ENCODE measurements around the gene ERLEC1. TPM values are rescaled to one million over a fixed set of nuclear protein-coding genes. Genes with fewer than 3 reads are reported as not detected.
A peak's percentile ranks its signal among the peaks of the same experiment; 100 is the strongest.

ERLEC1 gene
- total RNA-seq, 6 donors from 2014 or later, result 50.7 to 200 (median 143) TPM

DNA sequence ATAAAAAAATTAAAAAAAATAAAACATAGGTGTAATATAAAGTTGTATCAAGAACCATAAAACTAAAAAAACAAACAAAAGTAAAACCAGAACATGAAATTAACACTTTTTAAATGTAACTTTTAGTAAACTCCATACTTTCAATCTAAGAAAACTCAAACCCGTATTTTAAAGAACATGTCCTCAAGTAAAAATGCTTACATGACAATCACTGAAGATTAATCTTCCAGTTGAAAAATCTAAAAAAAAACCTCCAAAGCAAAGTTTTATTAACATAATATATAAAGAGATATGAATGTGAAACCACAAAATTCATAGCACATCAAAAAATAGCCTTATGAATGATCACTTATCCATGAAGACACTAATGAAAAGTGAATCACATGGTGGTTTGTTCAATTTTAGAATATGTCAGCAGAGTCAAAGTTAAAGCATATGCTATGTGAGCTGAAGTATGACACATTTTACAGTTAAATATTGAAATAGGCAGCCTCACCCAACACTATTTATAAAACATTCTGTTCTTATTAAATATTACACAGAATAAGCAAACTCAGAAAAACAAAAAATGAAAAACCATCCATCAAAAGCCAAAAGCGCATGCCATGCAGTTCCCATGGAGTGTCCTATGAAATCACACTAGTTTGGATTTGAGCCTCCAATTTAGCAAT is 42.3 kb upstream of the ERLEC1 start:
- H3K27me3 ChIP-seq, result no peaks in the 10 kb centered on the region
- ATAC-seq (ENCODE audit: low FRiP score in 2 of 2) (no peak), DNase-seq (no peak)
- no peak for TF ChIP-seq EP300 (IDR thresholded peaks at IDR 0.05)
- no peak for TF ChIP-seq POLR2AphosphoS5 (IDR thresholded peaks at IDR 0.05)
- no peak for TF ChIP-seq POLR2A (IDR thresholded peaks at IDR 0.05)
- TF ChIP-seq, protein P1, sequence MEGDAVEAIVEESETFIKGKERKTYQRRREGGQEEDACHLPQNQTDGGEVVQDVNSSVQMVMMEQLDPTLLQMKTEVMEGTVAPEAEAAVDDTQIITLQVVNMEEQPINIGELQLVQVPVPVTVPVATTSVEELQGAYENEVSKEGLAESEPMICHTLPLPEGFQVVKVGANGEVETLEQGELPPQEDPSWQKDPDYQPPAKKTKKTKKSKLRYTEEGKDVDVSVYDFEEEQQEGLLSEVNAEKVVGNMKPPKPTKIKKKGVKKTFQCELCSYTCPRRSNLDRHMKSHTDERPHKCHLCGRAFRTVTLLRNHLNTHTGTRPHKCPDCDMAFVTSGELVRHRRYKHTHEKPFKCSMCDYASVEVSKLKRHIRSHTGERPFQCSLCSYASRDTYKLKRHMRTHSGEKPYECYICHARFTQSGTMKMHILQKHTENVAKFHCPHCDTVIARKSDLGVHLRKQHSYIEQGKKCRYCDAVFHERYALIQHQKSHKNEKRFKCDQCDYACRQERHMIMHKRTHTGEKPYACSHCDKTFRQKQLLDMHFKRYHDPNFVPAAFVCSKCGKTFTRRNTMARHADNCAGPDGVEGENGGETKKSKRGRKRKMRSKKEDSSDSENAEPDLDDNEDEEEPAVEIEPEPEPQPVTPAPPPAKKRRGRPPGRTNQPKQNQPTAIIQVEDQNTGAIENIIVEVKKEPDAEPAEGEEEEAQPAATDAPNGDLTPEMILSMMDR (IDR thresholded peaks at IDR 0.05), result no peak
- peak overlapping the region in 1 of 4 donors; percentile 39 for H3K27ac ChIP-seq
- 81 to 91% methylated on average over 2 of the region's 2 CpGs for WGBS, 2 donors
- peaks cover 0 to 2% (median 0%) of the 10 kb centered on the region in 4 donors for H3K4me1 ChIP-seq
- no peak overlapping the region for H3K4me3 ChIP-seq
- H3K9me3 ChIP-seq, result no peaks in the 10 kb centered on the region
- peaks cover 0 to 19% (median 4%) of the 10 kb centered on the region in 4 donors for H3K36me3 ChIP-seq

DNA sequence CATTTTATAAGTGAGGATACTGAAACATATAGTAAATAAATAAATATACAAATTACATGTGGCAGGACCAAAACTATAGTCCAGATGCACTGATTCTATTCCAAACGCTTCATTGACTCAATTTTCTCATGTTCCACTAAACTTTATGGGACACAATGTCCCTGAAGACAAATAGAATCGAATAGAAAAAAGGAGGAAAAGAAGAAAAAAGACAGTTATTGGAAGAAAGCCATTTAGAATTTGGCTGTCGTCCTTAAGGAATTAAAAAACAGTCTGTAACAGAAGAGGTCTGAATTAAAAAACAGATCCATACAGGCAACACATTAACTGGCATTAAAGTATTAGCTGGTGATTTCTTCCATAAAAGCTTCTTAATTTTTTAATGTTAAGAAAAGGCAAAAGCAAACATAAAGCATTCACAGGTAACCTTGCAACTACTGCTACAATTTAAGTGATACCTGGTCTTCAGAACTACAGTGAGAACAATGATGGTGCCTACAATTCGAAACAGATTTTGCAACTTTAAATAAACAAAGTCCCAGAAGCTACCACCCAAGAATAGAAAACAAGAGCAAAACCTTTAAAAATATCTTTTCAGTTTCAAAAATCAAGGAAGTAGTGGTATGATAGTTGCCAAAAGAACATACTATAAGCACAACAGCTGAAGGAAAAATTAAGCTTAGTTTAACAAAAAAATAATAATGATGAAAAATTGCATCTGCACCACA is 36.6 kb upstream of the ERLEC1 start:
- TF ChIP-seq, protein P1 (IDR thresholded peaks at IDR 0.05), result no peak
- TF ChIP-seq EP300 (IDR thresholded peaks at IDR 0.05) (no peak), POLR2AphosphoS5 (IDR thresholded peaks at IDR 0.05) (no peak), POLR2A (IDR thresholded peaks at IDR 0.05) (no peak)
- 66 to 70% methylated on average over 4 of the region's 4 CpGs for WGBS, 2 donors
- no peak for ATAC-seq (ENCODE audit: low FRiP score in 2 of 2)

GRCh38 chr2:53751728-53752127 is 35.1 kb upstream of the ERLEC1 start:
- H3K4me3 ChIP-seq, result no peak overlapping the region
- H3K36me3 ChIP-seq, result peaks cover 0 to 26% (median 9%) of the 10 kb centered on the region in 4 donors
- 90 to 92% methylated on average over 1 of the region's 1 CpG for WGBS, 2 donors

More for the DNA sequence above, 36.6 kb upstream of the ERLEC1 start:
- H3K9me3 ChIP-seq, result no peaks in the 10 kb centered on the region
- H3K4me1 ChIP-seq, result peaks cover 0 to 5% (median under 1%) of the 10 kb centered on the region in 4 donors
- no peak for DNase-seq
- no peak overlapping the region for H3K27ac ChIP-seq
- H3K27me3 ChIP-seq, result no peaks in the 10 kb centered on the region
- no peak overlapping the region for H3K4me3 ChIP-seq
- peaks cover 0 to 21% (median 4%) of the 10 kb centered on the region in 4 donors for H3K36me3 ChIP-seq

GRCh38 chr2:53752385-53752784 is 34.5 kb upstream of the ERLEC1 start:
- H3K27ac ChIP-seq, result no peak overlapping the region
- H3K4me3 ChIP-seq, result no peak overlapping the region
- peaks cover 0 to 9% (median 4%) of the 10 kb centered on the region in 4 donors for H3K4me1 ChIP-seq
- peaks cover 0 to 23% (median 11%) of the 10 kb centered on the region in 4 donors for H3K36me3 ChIP-seq
- H3K27me3 ChIP-seq, result no peaks in the 10 kb centered on the region
- TF ChIP-seq POLR2AphosphoS5 (IDR thresholded peaks at IDR 0.05) (no peak), POLR2A (IDR thresholded peaks at IDR 0.05) (no peak), EP300 (IDR thresholded peaks at IDR 0.05) (no peak)
- TF ChIP-seq, protein P1 (IDR thresholded peaks at IDR 0.05), result no peak
- ATAC-seq (ENCODE audit: low FRiP score in 2 of 2) (no peak), DNase-seq (no peak)
- 92 to 94% methylated on average over 4 of the region's 4 CpGs for WGBS, 2 donors
- no peaks in the 10 kb centered on the region for H3K9me3 ChIP-seq

More at GRCh38 chr2:53751728-53752127, 35.1 kb upstream of the ERLEC1 start:
- Histone ChIP-seq H3K4me1 (peaks cover 0 to 9% (median 4%) of the 10 kb centered on the region in 4 donors), H3K27ac (no peak overlapping the region), H3K27me3 (no peaks in the 10 kb centered on the region), H3K9me3 (no peaks in the 10 kb centered on the region)
- TF ChIP-seq EP300 (IDR thresholded peaks at IDR 0.05), result no peak
- no peak for TF ChIP-seq POLR2A (IDR thresholded peaks at IDR 0.05)
- TF ChIP-seq, protein P1 (IDR thresholded peaks at IDR 0.05), result no peak
- no peak for TF ChIP-seq POLR2AphosphoS5 (IDR thresholded peaks at IDR 0.05)
- ATAC-seq (ENCODE audit: low FRiP score in 2 of 2) (no peak), DNase-seq (no peak)

All from upper lobe of left lung (tissue), 6 donors.